ENCODE data around the gene ZNF558.

DNA sequence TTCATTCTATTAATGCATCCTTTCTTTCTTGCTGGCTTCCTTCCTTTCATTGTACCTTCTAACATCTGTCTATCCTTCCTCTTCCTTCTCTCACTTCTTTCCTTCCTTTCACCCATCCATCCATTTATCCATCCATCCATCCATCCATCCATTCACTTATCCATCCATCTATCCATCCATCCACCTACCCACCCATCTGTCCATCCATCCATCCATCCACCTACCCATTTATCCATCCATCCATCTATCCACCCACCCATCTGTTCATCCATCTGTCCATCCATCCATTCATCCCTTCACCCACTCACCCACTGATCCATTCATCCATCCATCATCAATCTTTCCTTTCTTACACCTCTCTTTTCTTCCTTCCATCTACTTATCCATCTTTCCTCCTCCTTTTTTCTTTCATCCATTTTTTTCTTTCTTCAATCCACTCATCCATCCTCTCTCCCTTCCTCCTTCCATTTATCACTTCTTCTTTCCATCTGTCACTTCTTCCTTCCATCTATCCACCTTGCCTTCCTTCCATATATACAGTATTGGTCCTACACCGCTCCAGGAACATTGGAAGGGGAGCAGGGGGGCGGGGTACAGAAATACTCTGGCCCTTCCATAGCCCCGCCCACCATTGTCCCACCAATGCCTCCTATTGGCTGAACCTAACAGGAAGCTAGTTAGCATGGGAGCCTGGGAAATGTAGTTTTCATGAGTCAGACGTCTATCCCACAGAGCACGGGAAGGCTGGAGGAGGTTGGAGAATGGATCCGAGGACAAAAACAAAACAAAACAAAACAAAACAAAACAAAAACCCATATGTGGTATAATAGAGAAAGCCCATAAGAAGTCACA, 46.0 kb upstream of the ZNF558 start:
- TF ChIP-seq EZH2phosphoT487 (conservative IDR thresholded peaks at IDR 0.05; ENCODE audit: low read length) = no peak
- TF ChIP-seq, protein P1, sequence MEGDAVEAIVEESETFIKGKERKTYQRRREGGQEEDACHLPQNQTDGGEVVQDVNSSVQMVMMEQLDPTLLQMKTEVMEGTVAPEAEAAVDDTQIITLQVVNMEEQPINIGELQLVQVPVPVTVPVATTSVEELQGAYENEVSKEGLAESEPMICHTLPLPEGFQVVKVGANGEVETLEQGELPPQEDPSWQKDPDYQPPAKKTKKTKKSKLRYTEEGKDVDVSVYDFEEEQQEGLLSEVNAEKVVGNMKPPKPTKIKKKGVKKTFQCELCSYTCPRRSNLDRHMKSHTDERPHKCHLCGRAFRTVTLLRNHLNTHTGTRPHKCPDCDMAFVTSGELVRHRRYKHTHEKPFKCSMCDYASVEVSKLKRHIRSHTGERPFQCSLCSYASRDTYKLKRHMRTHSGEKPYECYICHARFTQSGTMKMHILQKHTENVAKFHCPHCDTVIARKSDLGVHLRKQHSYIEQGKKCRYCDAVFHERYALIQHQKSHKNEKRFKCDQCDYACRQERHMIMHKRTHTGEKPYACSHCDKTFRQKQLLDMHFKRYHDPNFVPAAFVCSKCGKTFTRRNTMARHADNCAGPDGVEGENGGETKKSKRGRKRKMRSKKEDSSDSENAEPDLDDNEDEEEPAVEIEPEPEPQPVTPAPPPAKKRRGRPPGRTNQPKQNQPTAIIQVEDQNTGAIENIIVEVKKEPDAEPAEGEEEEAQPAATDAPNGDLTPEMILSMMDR (IDR thresholded peaks at IDR 0.05; ENCODE audit: insufficient read depth, low read length, poor library complexity, severe bottlenecking) = no peak

Data from SU-DHL-6 (cell line).